Measurements from ENCODE around the gene MAN1C1. TPM values are rescaled to one million over a fixed set of nuclear protein-coding genes. Genes with fewer than 3 reads are reported as not detected.

Gene MAN1C1
- total RNA-seq, 1 experiment from 2014 or later = 9.3 TPM

DNA sequence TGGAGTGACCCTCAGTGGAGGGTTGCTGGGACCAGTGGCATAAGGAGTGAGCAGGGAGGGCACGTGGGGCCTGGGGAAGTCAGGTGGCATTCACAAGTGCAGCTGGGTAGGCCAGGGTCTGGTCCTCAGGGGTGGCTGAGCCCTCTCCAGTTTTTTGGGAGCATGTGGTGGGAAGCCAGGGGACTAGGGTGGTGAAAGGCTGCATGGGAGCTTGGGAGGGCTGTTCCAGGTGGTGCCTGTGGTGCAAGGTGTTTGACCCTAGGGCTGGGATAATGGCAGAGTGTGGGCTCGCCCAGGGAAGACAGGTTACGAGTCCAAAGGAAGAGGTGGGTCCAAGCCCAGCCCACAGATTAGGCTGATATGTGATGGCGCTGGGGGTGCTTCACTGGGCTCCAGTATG is 30.5 kb downstream of the MAN1C1 start:
- Histone ChIP-seq H3K9me3 (ENCODE audit: control insufficient read depth, low read depth, low read length) (no peaks in the 10 kb centered on the region), H4K20me1 (ENCODE audit: control insufficient read depth, insufficient read depth, insufficient read length) (no peaks in the 10 kb centered on the region), H3K79me2 (ENCODE audit: insufficient read depth, low read length) (no peaks in the 10 kb centered on the region), H2BK5ac (ENCODE audit: insufficient read length, low read length) (no peak overlapping the region), H3K4me1 (ENCODE audit: insufficient read depth, low read length) (no peaks in the 10 kb centered on the region), H3K27ac (ENCODE audit: insufficient read length, low read depth, low read length) (no peak overlapping the region), H3K23ac (ENCODE audit: insufficient read length, low read depth, low read length) (no peak overlapping the region), H3K23me2 (ENCODE audit: insufficient read length, low read depth, low read length, poor library complexity, severe bottlenecking) (no peaks in the 10 kb centered on the region), H2AK5ac (ENCODE audit: insufficient read length, low read length) (no peak overlapping the region), H2AFZ (ENCODE audit: low read length) (no peak overlapping the region), H3T11ph (ENCODE audit: low read length) (no peak overlapping the region), H3K14ac (ENCODE audit: insufficient read depth, low read length) (no peak overlapping the region; the same call in 1 of the 2 replicates), H3K27me3 (ENCODE audit: insufficient read depth, low read length) (no peaks in the 10 kb centered on the region), H4K91ac (ENCODE audit: insufficient read length, low read depth, low read length) (no peak overlapping the region), H3K9ac (ENCODE audit: extremely low read depth, insufficient read length, low read length) (no peak overlapping the region), H3K18ac (ENCODE audit: insufficient read length, low read depth, low read length) (no peak overlapping the region), H4K5ac (ENCODE audit: insufficient read length, low read depth, low read length) (no peak overlapping the region), H3K56ac (ENCODE audit: insufficient read length, low read depth, low read length) (no peak overlapping the region), H2BK12ac (ENCODE audit: insufficient read length, low read depth, low read length) (no peak overlapping the region), H2BK15ac (ENCODE audit: low read depth, low read length) (no peak overlapping the region), H4K8ac (replicated peaks; ENCODE audit: insufficient read length, low read depth, low read length) (no peak overlapping the region), H3K79me1 (ENCODE audit: insufficient read depth, low read depth, low read length, poor library complexity, severe bottlenecking) (no peaks in the 10 kb centered on the region), H3K4me2 (ENCODE audit: insufficient read depth, insufficient read length, low read length) (no peak overlapping the region), H2BK20ac (ENCODE audit: low read depth, low read length, poor library complexity, severe bottlenecking) (no peak overlapping the region), H2BK120ac (ENCODE audit: low read depth, low read length, poor library complexity, severe bottlenecking) (no peak overlapping the region), H3K4ac (ENCODE audit: low read depth, low read length) (no peak overlapping the region)
- H3K36me3 Mint-ChIP-seq (ENCODE audit: insufficient read depth in 1 of 3, low read depth in 3 of 3) = no peaks in the 10 kb centered on the region
- peaks cover 0 to 7% of the 10 kb centered on the region in 2 experiments; a peak in 2 of 4 replicates for H3K4me1 Mint-ChIP-seq
- H3K27ac Mint-ChIP-seq = no peak overlapping the region
- no peak for TF ChIP-seq CTCF (conservative IDR thresholded peaks at IDR 0.05)
- no CpG with 5 or more reads among the region's 4 CpGs for WGBS (ENCODE audit: extremely low coverage, insufficient read length, low lambda C conversion rate)
- no peak for DNase-seq
- H3K4me3 Mint-ChIP-seq = no peak overlapping the region
- H3K27me3 Mint-ChIP-seq (ENCODE audit: low read depth) = peaks cover 2% of the 10 kb centered on the region; the same call in 1 of the 2 replicates
- H3K9me3 Mint-ChIP-seq = no peaks in the 10 kb centered on the region
